ENCODE measurements around the gene GRIK3. TPM values are rescaled to one million over a fixed set of nuclear protein-coding genes. Genes with fewer than 3 reads are reported as not detected.
"Not testable (repeated sequence)": the region's sequence is repeated elsewhere in the genome, so short reads cannot be mapped to it uniquely, and the experiment has no call there.

GRIK3 gene
- total and polyA plus RNA-seq, 11 donors: 0.06 to 1.6 (median 0.29) TPM

DNA sequence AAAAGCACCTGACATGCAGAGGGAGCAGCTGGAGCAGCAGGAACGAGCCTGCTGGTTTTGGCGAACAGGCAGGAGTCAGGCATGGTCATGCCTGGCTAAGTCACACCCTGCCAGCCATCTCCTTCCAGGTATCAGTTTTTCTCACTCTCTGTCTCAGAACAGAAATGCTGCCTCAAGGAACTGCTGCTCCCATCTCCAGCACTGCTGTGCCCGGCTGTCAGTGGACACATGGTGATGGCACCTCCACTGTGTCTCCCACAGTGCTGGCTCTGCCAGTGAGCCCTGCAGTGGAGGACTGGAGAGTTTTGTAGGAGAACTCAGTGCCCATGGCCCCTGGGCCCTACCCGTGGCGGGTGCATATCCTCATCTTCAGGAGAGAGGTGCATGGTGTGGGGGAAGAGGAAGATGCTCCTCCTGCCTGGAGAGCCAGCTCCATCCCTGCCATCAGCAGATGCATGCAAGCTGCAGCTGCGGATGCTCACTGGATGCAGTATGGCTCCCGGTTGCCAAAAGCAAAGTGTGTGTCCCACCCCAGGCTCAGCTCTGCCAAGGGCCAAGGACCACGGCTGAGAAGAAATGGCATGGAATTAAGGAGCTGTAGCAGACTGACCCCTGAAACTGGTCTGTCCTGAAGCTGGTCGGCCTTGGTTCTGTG, 114.7 kb downstream of the GRIK3 start:
- Histone ChIP-seq H3K27me3 (peaks cover 0 to 26% (median 3%) of the 10 kb centered on the region in 9 donors), H3K36me3 (no peaks in the 10 kb centered on the region), H3K4me1 (no peaks in the 10 kb centered on the region), H3K27ac (no peak overlapping the region), H3K4me3 (no peak overlapping the region), H3K9me3 (peaks cover 0 to 2% (median 0%) of the 10 kb centered on the region in 12 donors)
- intact Hi-C loops (cut with DNase I): no loop called here
- no peak for DNase-seq
- no peak for ATAC-seq
- WGBS, 4 donors: 59 to 70% (median 68%) methylated on average over 9 of the region's 9 CpGs
- TF ChIP-seq, protein P1, sequence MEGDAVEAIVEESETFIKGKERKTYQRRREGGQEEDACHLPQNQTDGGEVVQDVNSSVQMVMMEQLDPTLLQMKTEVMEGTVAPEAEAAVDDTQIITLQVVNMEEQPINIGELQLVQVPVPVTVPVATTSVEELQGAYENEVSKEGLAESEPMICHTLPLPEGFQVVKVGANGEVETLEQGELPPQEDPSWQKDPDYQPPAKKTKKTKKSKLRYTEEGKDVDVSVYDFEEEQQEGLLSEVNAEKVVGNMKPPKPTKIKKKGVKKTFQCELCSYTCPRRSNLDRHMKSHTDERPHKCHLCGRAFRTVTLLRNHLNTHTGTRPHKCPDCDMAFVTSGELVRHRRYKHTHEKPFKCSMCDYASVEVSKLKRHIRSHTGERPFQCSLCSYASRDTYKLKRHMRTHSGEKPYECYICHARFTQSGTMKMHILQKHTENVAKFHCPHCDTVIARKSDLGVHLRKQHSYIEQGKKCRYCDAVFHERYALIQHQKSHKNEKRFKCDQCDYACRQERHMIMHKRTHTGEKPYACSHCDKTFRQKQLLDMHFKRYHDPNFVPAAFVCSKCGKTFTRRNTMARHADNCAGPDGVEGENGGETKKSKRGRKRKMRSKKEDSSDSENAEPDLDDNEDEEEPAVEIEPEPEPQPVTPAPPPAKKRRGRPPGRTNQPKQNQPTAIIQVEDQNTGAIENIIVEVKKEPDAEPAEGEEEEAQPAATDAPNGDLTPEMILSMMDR (IDR thresholded peaks at IDR 0.05): no peak
- no peak for TF ChIP-seq POLR2A (IDR thresholded peaks at IDR 0.05)

DNA sequence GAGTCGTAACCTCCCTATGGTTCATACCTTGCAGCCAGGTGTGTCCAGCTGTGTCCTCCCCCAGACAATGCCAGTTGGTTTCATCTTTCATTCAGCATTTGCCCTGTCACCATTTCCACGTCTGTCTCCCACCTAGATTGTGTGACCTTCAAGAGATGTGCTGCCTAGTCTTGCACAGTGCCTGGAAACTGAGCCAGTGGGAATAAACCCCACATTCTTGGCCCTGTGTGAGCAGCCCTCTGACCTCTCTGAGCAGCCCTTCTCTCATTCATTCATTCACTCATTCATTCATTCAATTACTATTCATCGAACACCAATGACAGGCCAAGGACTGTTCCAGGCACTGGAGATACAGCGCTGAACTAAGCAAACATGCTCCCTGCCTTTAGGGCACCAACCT, 115.7 kb downstream of the GRIK3 start:
- H3K27ac ChIP-seq: no peak overlapping the region
- TF ChIP-seq, protein P1 (IDR thresholded peaks at IDR 0.05): no peak
- TF ChIP-seq POLR2A (IDR thresholded peaks at IDR 0.05): no peak
- peaks cover 0 to 2% (median 0%) of the 10 kb centered on the region in 12 donors for H3K9me3 ChIP-seq
- no peaks in the 10 kb centered on the region for H3K4me1 ChIP-seq
- peaks cover 0 to 31% (median 5%) of the 10 kb centered on the region in 9 donors for H3K27me3 ChIP-seq
- no peak for ATAC-seq
- no peak for DNase-seq
- H3K36me3 ChIP-seq: no peaks in the 10 kb centered on the region
- WGBS, 4 donors: 76 to 87% (median 78%) methylated on average over 4 of the region's 4 CpGs
- intact Hi-C loops (cut with DNase I): no loop called here
- no peak overlapping the region for H3K4me3 ChIP-seq

DNA sequence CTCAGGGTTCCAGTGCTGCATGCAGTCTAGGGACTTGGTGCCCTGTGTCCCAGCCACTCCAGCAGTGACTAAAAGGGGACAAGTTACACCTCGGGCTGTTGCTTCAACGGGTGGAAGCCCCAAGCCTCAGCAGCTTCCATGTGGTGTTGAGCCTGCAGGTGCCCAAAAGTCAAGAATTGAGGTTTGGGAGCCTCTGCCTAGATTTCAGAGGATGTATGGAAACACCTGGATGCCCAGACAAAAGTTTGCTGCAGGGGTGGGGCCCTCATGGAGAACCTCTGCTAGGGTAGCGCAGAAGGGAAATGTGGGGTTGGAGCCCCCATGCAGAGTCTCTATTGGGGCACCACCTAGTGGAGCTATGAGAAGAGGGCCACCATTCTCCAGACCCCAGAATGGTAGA, 117.8 kb downstream of the GRIK3 start:
- H3K27me3 ChIP-seq: peaks cover 0 to 20% (median 5%) of the 10 kb centered on the region in 9 donors
- ATAC-seq; intact Hi-C loops (cut with DNase I); DNase-seq; H3K4me1 ChIP-seq; H3K4me3 ChIP-seq; H3K9me3 ChIP-seq; H3K36me3 ChIP-seq; H3K27ac ChIP-seq: not testable (repeated sequence)
- 78 to 87% (median 81%) methylated on average over 3 of the region's 3 CpGs for WGBS, 4 donors

DNA sequence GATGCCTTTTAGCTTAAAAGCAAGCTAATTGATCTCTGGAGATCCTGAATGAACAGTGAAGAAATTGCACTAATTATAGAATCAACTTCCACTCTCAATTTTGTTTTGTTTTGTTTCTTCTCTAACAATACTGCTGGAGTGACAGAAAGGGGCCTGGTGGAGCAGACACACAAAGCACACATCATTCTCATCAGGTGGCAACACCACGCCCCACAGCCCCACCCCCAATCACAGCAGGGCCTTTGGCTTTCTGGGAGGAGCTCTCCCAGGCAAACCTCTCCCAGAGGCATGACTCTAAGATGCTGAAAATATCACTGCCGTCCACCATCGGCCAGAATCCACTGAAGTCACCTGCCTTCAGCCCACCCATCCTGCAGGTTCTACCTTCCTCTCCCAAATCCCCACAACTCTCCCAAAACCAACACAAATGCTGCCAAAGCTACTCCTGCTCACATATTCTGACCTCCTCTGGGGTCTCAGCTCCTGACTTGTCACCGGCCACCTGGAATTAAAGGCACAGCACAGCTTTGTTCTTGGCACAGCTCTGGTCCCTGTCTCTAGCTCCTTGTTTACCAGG, 120.7 kb downstream of the GRIK3 start:
- no peak for DNase-seq
- TF ChIP-seq POLR2A (IDR thresholded peaks at IDR 0.05): no peak
- TF ChIP-seq, protein P1 (IDR thresholded peaks at IDR 0.05): no peak
- peaks cover 0 to 14% (median 0%) of the 10 kb centered on the region in 9 donors for H3K27me3 ChIP-seq
- no peaks in the 10 kb centered on the region for H3K4me1 ChIP-seq
- H3K36me3 ChIP-seq: no peaks in the 10 kb centered on the region
- 14 to 31% (median 27%) methylated on average over 4 of the region's 4 CpGs for WGBS, 4 donors
- no peak for ATAC-seq
- peaks cover 0 to 2% (median 0%) of the 10 kb centered on the region in 12 donors for H3K9me3 ChIP-seq
- H3K27ac ChIP-seq: no peak overlapping the region
- H3K4me3 ChIP-seq: no peak overlapping the region
- intact Hi-C loops (cut with DNase I): no loop called here
